GM12878 (cell line): Measurements from ENCODE around the gene NELFB. TPM values are rescaled to one million over a fixed set of nuclear protein-coding genes. Genes with fewer than 3 reads are reported as not detected.

Source experiments
- ASH2L ChIP-seq: fragments of 300-600, 200-600 bp; sonication (generic); IDR thresholded peaks from 2 replicates; pipeline ENCODE4 v1.6.1; 2017; ENCODE audit warnings: low read depth, mild to moderate bottlenecking, borderline replicate concordance
- BHLHE40 ChIP-seq, 2 experiments: fragments of 450-650 bp in 1 of 2; IDR thresholded peaks; 2 replicates each; pipeline ENCODE4 v1.6.1; 2011 to 2017; ENCODE audit warnings: low read depth in 2 of 2, borderline replicate concordance in 1 of 2, improper control_type of control experiment in 1 of 2, low read length in 1 of 2, mild to moderate bottlenecking in 1 of 2
- CBX5 ChIP-seq: sonication (generic); IDR thresholded peaks from 2 replicates; pipeline ENCODE4 v1.6.1; 2016; ENCODE audit warnings: low read depth, moderate library complexity, mild to moderate bottlenecking, inconsistent platforms
- CTCF ChIP-seq, 3 experiments: IDR thresholded peaks in 2 of 3; conservative IDR thresholded peaks in 1 of 3; 2 replicates each; pipeline ENCODE4 v1.5.1; 2011; ENCODE audit warnings: low read depth in 3 of 3, low read length in 3 of 3, mild to moderate bottlenecking in 3 of 3, control low read depth in 2 of 3, moderate library complexity in 2 of 3, inconsistent platforms in 1 of 3, mixed read lengths in 1 of 3; ENCODE audit not compliant: control insufficient read depth in 2 of 3, insufficient read depth in 1 of 3; ENCODE audit errors: extremely low read depth in 1 of 3
- ETV6 ChIP-seq, 2 experiments: fragments of 450-650 bp in 1 of 2; IDR thresholded peaks in 1 of 2; conservative IDR thresholded peaks in 1 of 2; 2 replicates each; pipeline ENCODE4 v1.6.1; 2014; ENCODE audit warnings: antibody characterized with exemption in 1 of 2, borderline replicate concordance in 1 of 2, low read depth in 1 of 2, mild to moderate bottlenecking in 1 of 2, moderate library complexity in 1 of 2
- HDGF ChIP-seq: fragments of 450-650 bp; IDR thresholded peaks from 2 replicates; pipeline ENCODE4 v1.6.1; 2016; ENCODE audit warnings: antibody characterized with exemption
- IKZF2 ChIP-seq, 2 experiments: fragments of 450-650 bp; IDR thresholded peaks; 2 replicates each; pipeline ENCODE4 v1.6.1; 2017; ENCODE audit warnings: mild to moderate bottlenecking in 2 of 2, moderate library complexity in 2 of 2
- NFIC ChIP-seq: IDR thresholded peaks from 2 replicates; pipeline ENCODE4 v1.6.1; 2012; ENCODE audit warnings: low read depth, mild to moderate bottlenecking, inconsistent platforms, low read length, moderate library complexity
- PAX5 ChIP-seq: IDR thresholded peaks from 2 replicates; pipeline ENCODE4 v1.6.1; 2011; ENCODE audit warnings: low read depth, low read length, borderline replicate concordance
- POLR2AphosphoS5 ChIP-seq: IDR thresholded peaks from 2 replicates; pipeline ENCODE4 v1.6.1; 2011; ENCODE audit warnings: mild to moderate bottlenecking, low read length, inconsistent platforms
- RAD21 ChIP-seq: IDR thresholded peaks from 2 replicates; pipeline ENCODE4 v1.6.1; 2011; ENCODE audit warnings: mild to moderate bottlenecking, low read depth, low read length, moderate library complexity; ENCODE audit not compliant: insufficient read depth
- RFX5 ChIP-seq: IDR thresholded peaks from 2 replicates; pipeline ENCODE4 v1.6.1; 2011; ENCODE audit warnings: low read depth, low read length, improper control_type of control experiment
- SIN3A ChIP-seq: IDR thresholded peaks from 2 replicates; pipeline ENCODE4 v1.6.1; 2012; ENCODE audit warnings: low read depth, low read length, improper control_type of control experiment
- TAF1 ChIP-seq: IDR thresholded peaks from 2 replicates; pipeline ENCODE4 v1.6.1; 2011; ENCODE audit warnings: mild to moderate bottlenecking, low read depth, low read length, borderline replicate concordance
- TCF3 ChIP-seq: IDR thresholded peaks from 2 replicates; pipeline ENCODE4 v1.6.1; 2012; ENCODE audit warnings: low read depth, mild to moderate bottlenecking, low read length, borderline replicate concordance; ENCODE audit not compliant: insufficient read depth
- TCF7 ChIP-seq: IDR thresholded peaks from 2 replicates; pipeline ENCODE4 v1.6.1; 2014; ENCODE audit warnings: antibody characterized with exemption, borderline replicate concordance
- ZNF622 ChIP-seq: fragments of 450-650 bp; IDR thresholded peaks from 2 replicates; pipeline ENCODE4 v1.6.1; 2017; ENCODE audit warnings: mild to moderate bottlenecking, inconsistent platforms
- polyA plus RNA-seq, 11 experiments: library from polyadenylated mRNA; depleted of rRNA in 4 of 11; unstranded in 6 of 11; stranded (reverse) in 5 of 11; fragments of >200 nt; fragmentation: Nextera tagmentation in 4 of 11; fragmentation: Illumina TruSeq in 1 of 11; extraction: Ambion mirVana in 4 of 11; extraction: Trizol in 1 of 11; gene quantifications; 1 replicate in 1 of 11; 2 replicates in 10 of 11; pipeline versions ENCODE4 v1.2.1 to v1.2.3, GENCODE V29; 2011 to 2016; ENCODE audit warnings: inconsistent platforms in 2 of 11, missing spikeins in 2 of 11, low read depth in 1 of 11
- total RNA-seq, 4 experiments: library from RNA; depleted of rRNA in 3 of 4; stranded (reverse); fragments of >200 nt in 3 of 4; fragmentation: Illumina TruSeq in 1 of 4; extraction: Trizol in 1 of 4; gene quantifications; 2 replicates each; pipeline versions ENCODE4 v1.2.1 to v1.2.3, GENCODE V29; 2013 to 2021
- TF ChIP-seq, protein P1 (sequence below): fragments of 150-350 bp; IDR thresholded peaks from 2 replicates; pipeline ENCODE4 v1.6.1; 2016; ENCODE audit warnings: low read depth, low read length
- TF ChIP-seq, protein P2 (sequence below): fragments of 450-650 bp; IDR thresholded peaks from 2 replicates; pipeline ENCODE4 v1.6.1; 2016; ENCODE audit warnings: mild to moderate bottlenecking

NELFB gene
- total and polyA plus RNA-seq, 10 of the 15 experiments (the other 5 are each of a cell fraction or from before 2014, with no cell fraction given), result 0.19 to 63.4 (median 30.9) TPM

- TF ChIP-seq RAD21, result 0 out of 2 replicates have a peak, but pooled peaks have one; percentile 1
- TF ChIP-seq PAX5, result no peak
- no peak for TF ChIP-seq NFIC
- no peak for TF ChIP-seq RFX5
- no peak for TF ChIP-seq CBX5
- no peak for TF ChIP-seq ASH2L
- TF ChIP-seq TCF3, result peak; percentile 10
- peak; percentile 67; the same call in 1 of the 2 replicates for TF ChIP-seq SIN3A
- TF ChIP-seq, protein P1, sequence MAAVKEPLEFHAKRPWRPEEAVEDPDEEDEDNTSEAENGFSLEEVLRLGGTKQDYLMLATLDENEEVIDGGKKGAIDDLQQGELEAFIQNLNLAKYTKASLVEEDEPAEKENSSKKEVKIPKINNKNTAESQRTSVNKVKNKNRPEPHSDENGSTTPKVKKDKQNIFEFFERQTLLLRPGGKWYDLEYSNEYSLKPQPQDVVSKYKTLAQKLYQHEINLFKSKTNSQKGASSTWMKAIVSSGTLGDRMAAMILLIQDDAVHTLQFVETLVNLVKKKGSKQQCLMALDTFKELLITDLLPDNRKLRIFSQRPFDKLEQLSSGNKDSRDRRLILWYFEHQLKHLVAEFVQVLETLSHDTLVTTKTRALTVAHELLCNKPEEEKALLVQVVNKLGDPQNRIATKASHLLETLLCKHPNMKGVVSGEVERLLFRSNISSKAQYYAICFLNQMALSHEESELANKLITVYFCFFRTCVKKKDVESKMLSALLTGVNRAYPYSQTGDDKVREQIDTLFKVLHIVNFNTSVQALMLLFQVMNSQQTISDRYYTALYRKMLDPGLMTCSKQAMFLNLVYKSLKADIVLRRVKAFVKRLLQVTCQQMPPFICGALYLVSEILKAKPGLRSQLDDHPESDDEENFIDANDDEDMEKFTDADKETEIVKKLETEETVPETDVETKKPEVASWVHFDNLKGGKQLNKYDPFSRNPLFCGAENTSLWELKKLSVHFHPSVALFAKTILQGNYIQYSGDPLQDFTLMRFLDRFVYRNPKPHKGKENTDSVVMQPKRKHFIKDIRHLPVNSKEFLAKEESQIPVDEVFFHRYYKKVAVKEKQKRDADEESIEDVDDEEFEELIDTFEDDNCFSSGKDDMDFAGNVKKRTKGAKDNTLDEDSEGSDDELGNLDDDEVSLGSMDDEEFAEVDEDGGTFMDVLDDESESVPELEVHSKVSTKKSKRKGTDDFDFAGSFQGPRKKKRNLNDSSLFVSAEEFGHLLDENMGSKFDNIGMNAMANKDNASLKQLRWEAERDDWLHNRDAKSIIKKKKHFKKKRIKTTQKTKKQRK, result no peak
- TF ChIP-seq ETV6 (conservative IDR thresholded peaks at IDR 0.05 in 1 of 2, IDR thresholded peaks at IDR 0.05 in 1 of 2; ENCODE audit: borderline replicate concordance in 1 of 2, low read depth in 1 of 2), result peak in 1 of 2 experiments; percentile 36; a peak in 2 of 4 replicates
- TF ChIP-seq HDGF, result no peak
- TF ChIP-seq TCF7, result no peak
- TF ChIP-seq, protein P2, sequence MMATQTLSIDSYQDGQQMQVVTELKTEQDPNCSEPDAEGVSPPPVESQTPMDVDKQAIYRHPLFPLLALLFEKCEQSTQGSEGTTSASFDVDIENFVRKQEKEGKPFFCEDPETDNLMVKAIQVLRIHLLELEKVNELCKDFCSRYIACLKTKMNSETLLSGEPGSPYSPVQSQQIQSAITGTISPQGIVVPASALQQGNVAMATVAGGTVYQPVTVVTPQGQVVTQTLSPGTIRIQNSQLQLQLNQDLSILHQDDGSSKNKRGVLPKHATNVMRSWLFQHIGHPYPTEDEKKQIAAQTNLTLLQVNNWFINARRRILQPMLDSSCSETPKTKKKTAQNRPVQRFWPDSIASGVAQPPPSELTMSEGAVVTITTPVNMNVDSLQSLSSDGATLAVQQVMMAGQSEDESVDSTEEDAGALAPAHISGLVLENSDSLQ, result peak; percentile 26; the same call in 1 of the 2 replicates
- peak; percentile 23; the same call in 1 of the 2 replicates for TF ChIP-seq POLR2AphosphoS5
- TF ChIP-seq IKZF2 (IDR thresholded peaks at IDR 0.05), result peak; percentile 29 to 44; a peak in 3 of 4 replicates
- no peak for TF ChIP-seq ZNF622
- TF ChIP-seq CTCF (IDR thresholded peaks at IDR 0.05 in 2 of 3, conservative IDR thresholded peaks at IDR 0.05 in 1 of 3; ENCODE audit: control insufficient read depth in 2 of 3, extremely low read depth in 1 of 3, insufficient read depth in 1 of 3, low read depth in 3 of 3, low read length in 3 of 3), result peak; percentile 26 to 34 (median 28); a peak in 4 of 6 replicates
- peak; percentile 39 to 59; a peak in 3 of 4 replicates for TF ChIP-seq BHLHE40 (IDR thresholded peaks at IDR 0.05; ENCODE audit: borderline replicate concordance in 1 of 2, low read depth in 2 of 2, low read length in 1 of 2)
- TF ChIP-seq TAF1, result 0 out of 2 replicates have a peak, but pooled peaks have one; percentile 20
Measured at GRCh38 chr9:137277329-137278041, 22.4 kb downstream of the NELFB start, which contains the start of gene TOR4A (continued).
